Esophagus muscularis mucosa (tissue), 4 donors: ENCODE measurements around the gene CMYA5.

Experiments
- CTCF ChIP-seq, 3 experiments: fragments of 200-600 bp in 2 of 3; fragments of 450-650 bp in 1 of 3; sonication (generic) in 2 of 3; IDR thresholded peaks; one replicate each; pipeline ENCODE4 v1.5.1; 2017 to 2019; ENCODE audit warnings: antibody characterized with exemption in 3 of 3, mild to moderate bottlenecking in 2 of 3, moderate library complexity in 1 of 3
- EP300 ChIP-seq: sonication (generic); formaldehyde crosslinking; IDR thresholded peaks from one replicate; pipeline ENCODE4 v1.6.1; 2017; ENCODE audit warnings: antibody characterized with exemption
- POLR2A ChIP-seq: fragments of 450-650 bp; IDR thresholded peaks from one replicate; pipeline ENCODE4 v1.6.1; 2017; ENCODE audit warnings: antibody characterized with exemption, moderate library complexity, mild to moderate bottlenecking, low read depth
- POLR2AphosphoS5 ChIP-seq, 2 donors: sonication (generic); formaldehyde crosslinking; IDR thresholded peaks; one replicate each; pipeline ENCODE4 v1.6.1; 2017; ENCODE audit warnings: antibody characterized with exemption in 2 of 2

DNA sequence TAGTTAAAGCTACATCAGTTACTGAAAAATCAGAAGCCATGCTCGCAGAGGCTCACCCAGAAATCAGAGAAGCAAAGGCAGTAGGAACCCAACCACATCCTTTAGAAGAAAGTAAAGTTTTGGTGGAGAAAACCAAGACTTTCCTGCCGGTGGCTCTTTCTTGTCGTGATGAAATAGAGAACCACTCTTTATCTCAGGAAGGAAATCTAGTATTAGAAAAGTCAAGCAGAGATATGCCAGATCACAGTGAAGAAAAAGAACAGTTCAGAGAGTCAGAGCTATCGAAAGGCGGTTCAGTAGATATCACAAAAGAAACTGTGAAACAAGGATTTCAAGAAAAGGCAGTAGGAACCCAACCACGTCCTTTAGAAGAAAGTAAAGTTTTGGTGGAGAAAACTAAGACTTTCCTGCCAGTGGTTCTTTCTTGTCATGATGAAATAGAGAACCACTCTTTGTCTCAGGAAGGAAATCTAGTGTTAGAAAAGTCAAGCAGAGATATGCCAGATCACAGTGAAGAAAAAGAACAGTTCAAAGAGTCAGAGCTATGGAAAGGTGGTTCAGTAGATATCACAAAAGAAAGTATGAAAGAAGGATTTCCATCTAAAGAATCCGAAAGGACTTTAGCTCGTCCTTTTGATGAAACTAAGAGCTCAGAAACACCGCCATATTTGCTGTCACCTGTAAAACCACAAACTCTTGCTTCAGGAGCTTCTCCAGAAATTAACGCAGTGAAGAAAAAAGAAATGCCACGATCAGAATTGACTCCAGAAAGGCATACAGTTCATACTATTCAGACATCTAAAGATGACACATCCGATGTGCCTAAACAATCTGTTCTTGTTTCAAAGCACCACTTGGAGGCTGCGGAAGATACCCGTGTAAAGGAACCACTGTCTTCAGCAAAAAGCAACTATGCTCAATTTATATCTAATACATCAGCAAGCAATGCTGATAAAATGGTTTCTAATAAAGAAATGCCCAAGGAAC, 47.2 kb downstream of the CMYA5 start:
- TF ChIP-seq CTCF (IDR thresholded peaks at IDR 0.05) (no peak), POLR2A (no peak), POLR2AphosphoS5 (IDR thresholded peaks at IDR 0.05) (no peak), EP300 (no peak)
